SH-SY5Y (cell line): ENCODE measurements around the gene RPS6KA5.

Experiments used
- GATA2 ChIP-seq: IDR thresholded peaks from 2 replicates; pipeline ENCODE4 v1.6.1; 2011; ENCODE audit warnings: mild to moderate bottlenecking, low read depth, low read length
- GATA3 ChIP-seq: IDR thresholded peaks from 2 replicates; pipeline ENCODE4 v1.6.1; 2011; ENCODE audit warnings: low read depth, mild to moderate bottlenecking, low read length, moderate library complexity

- TF ChIP-seq GATA2 (no peak), GATA3 (no peak)
Measured at GRCh38 chr14:90848944-90849731, 211.3 kb downstream of the RPS6KA5 start.
